Heart right ventricle (tissue), 16 donors: ENCODE results near the gene ZHX3. TPM values are rescaled to one million over a fixed set of nuclear protein-coding genes. Genes with fewer than 3 reads are reported as not detected.

ENCODE experiments used
- ATAC-seq, 8 donors: fragments of 200-7000 bp; cut with Tn5 transposase; one replicate each; pipeline ENCODE4 v1.9.1; 2020; ENCODE audit warnings: mild to moderate bottlenecking in 8 of 8, moderate library complexity in 8 of 8, moderate number of reproducible peaks in 1 of 8
- DNase-seq, 2 donors: peaks; one replicate each; pipeline ENCODE4 v3.0.0-alpha.2; 2020
- H3K27ac ChIP-seq, 10 donors: fragments of 200-600 bp; sonication (generic) in 2 of 10; one replicate each; pipeline versions ENCODE4 v1.5.0 to v1.8.0; 2020 to 2022; ENCODE audit warnings: mild to moderate bottlenecking in 3 of 10
- H3K27me3 ChIP-seq, 7 donors: fragments of 200-600 bp; one replicate each; pipeline ENCODE4 v1.8.0; 2021 to 2022; ENCODE audit warnings: mild to moderate bottlenecking in 2 of 7
- H3K36me3 ChIP-seq, 9 donors: fragments of 200-600 bp; sonication (generic) in 1 of 9; one replicate each; pipeline versions ENCODE4 v1.5.0 to v1.8.0; 2020 to 2022; ENCODE audit warnings: mild to moderate bottlenecking in 2 of 9
- H3K4me1 ChIP-seq, 9 donors: fragments of 200-600 bp; sonication (generic) in 1 of 9; one replicate each; pipeline versions ENCODE4 v1.5.0 to v1.8.0; 2020 to 2022; ENCODE audit warnings: mild to moderate bottlenecking in 4 of 9
- H3K4me3 ChIP-seq, 10 donors: fragments of 200-600 bp; sonication (generic) in 2 of 10; one replicate each; pipeline versions ENCODE4 v1.5.0 to v1.8.0; 2020 to 2022; ENCODE audit warnings: mild to moderate bottlenecking in 7 of 10, moderate library complexity in 2 of 10
- H3K9me3 ChIP-seq, 11 donors: fragments of 200-600 bp in 10 of 11; sonication (generic) in 2 of 11; one replicate each; pipeline versions ENCODE4 v1.5.0 to v1.8.0; 2013 to 2022; ENCODE audit warnings: mild to moderate bottlenecking in 2 of 11, control low read depth in 1 of 11, moderate library complexity in 1 of 11
- CTCF ChIP-seq, 9 donors: fragments of 200-600 bp; sonication (generic) in 2 of 9; IDR thresholded peaks; one replicate each; pipeline versions ENCODE4 v1.5.0 to v1.8.0; 2021 to 2022; ENCODE audit warnings: antibody characterized with exemption in 9 of 9, mild to moderate bottlenecking in 5 of 9, moderate library complexity in 1 of 9
- WGBS, 2 donors: extraction: QIAGEN DNeasy Blood & Tissue Kit; methylation state at CpG; one replicate each; pipeline ENCODE4 v1.1.7; 2013; ENCODE audit warnings: inconsistent platforms in 1 of 2; 5-methylcytosine and 5-hydroxymethylcytosine counted together
- intact Hi-C, 10 donors: fragments of 100-400 bp; cut with DNase I; formaldehyde crosslinking; loops; one replicate each; pipeline versions ENCODE4 v1.11.1 to v1.14.2; 2022
- polyA plus RNA-seq, 2 donors: library from polyadenylated mRNA; stranded (reverse); fragments of 200-250 nt; gene quantifications; one replicate each; pipeline ENCODE4 v1.2.3, GENCODE V29; 2013
- total RNA-seq, 10 donors: library from RNA; stranded (reverse); fragmentation: NEBNext Ultra II Directional in 3 of 10; extraction: Animal tissue kit (Norgen Biotek cat#: 25700) in 3 of 10; gene quantifications; one replicate each; pipeline versions ENCODE4 v1.2.1 to v1.2.4, GENCODE V29; 2021 to 2023
- donor health status: Arrhythmogenic right ventricular cardiomyopathy.
- donor health status: ischemic (EF 13 %, LVEDD 7.1; RV severe dilation, severe dysfunction).
- donor health status: healthy with polysubstance abuse.
- donor health status: DM: no; HTN: yes; CAD: no.
- donor health status: DM: no; HTN: no; CAD: no.
- donor health status: ischemic (EF 25% LVEDD 6.9; RV normal size, moderate dysfunction).
- donor health status: ischemic (EF 25% LVEDD 5.7; RV mildly dilated, moderate dysfunction).
- donor health status: healthy.
- donor health status: DM: yes; HTN: yes; CAD: no.
- donor health status: Ischemic cardiomyopathy.
- donor health status: ischemic (EF 35%, LVEDD 5.7; RV mildly dilated, moderate dysfunction).
- donor health status: nonischemic (EF 11% LVEDD 7.7; RV severe dilation, severe dysfunction).
- donor health status: DM: yes; HTN: yes; CAD: no.
- donor health status: PGD.
- donor health status: ischemic (EF 29% LVEDD 5.4; RV normal size, mild dysfunction).
- donor health status: nonischemic (EF 23%, LVEDD 6.1; RV moderate dilation, normal function).

The ZHX3 gene
- total and polyA plus RNA-seq, 12 donors = 6.5 to 51.8 (median 30.4) TPM

GRCh38 chr20:41256516-41256915, 61.0 kb downstream of the ZHX3 start:
- H3K4me3 ChIP-seq = no peak overlapping the region
- no peak for TF ChIP-seq CTCF (IDR thresholded peaks at IDR 0.05)
- no peaks in the 10 kb centered on the region for H3K27me3 ChIP-seq
- intact Hi-C loops = no loop called here
- H3K36me3 ChIP-seq = no peaks in the 10 kb centered on the region
- no peak overlapping the region for H3K27ac ChIP-seq
- H3K4me1 ChIP-seq = peaks cover 0 to 21% (median 4%) of the 10 kb centered on the region in 9 donors
- WGBS, 2 donors = 97 to 98% methylated on average over 5 of the region's 5 CpGs
- no peak for ATAC-seq
- no peaks in the 10 kb centered on the region for H3K9me3 ChIP-seq
- DNase-seq = no peak

GRCh38 chr20:41255655-41256054, 61.9 kb downstream of the ZHX3 start:
- ATAC-seq = no peak
- intact Hi-C loops = no loop called here
- peaks cover 0 to 21% (median 3%) of the 10 kb centered on the region in 9 donors for H3K4me1 ChIP-seq
- 92 to 98% methylated on average over 1 of the region's 1 CpG for WGBS, 2 donors
- TF ChIP-seq CTCF (IDR thresholded peaks at IDR 0.05) = no peak
- no peaks in the 10 kb centered on the region for H3K27me3 ChIP-seq
- no peak for DNase-seq
- no peak overlapping the region for H3K27ac ChIP-seq
- H3K36me3 ChIP-seq = no peaks in the 10 kb centered on the region
- H3K9me3 ChIP-seq = no peaks in the 10 kb centered on the region
- H3K4me3 ChIP-seq = no peak overlapping the region

- Histone ChIP-seq H3K9me3 (no peaks in the 10 kb centered on the region), H3K4me1 (peaks cover 26 to 74% (median 62%) of the 10 kb centered on the region in 9 donors), H3K36me3 (no peaks in the 10 kb centered on the region), H3K27me3 (no peaks in the 10 kb centered on the region), H3K4me3 (peak overlapping the region in 1 of 10 donors; percentile 3), H3K27ac (peak overlapping the region; percentile 83 to 94 (median 88))
- intact Hi-C loops = loop anchor here in 7 of 10 donors (1.0 to 5.0 kb wide), 9 partner anchors 17 to 112 kb away; partner anchors contain the start of genes ZHX3 (in 5 of the 7), LPIN3 (in 1 of the 7) and PLCG1 (in 1 of the 7)
- WGBS, 2 donors = 40 to 48% methylated on average over 9 of the region's 9 CpGs
- DNase-seq (peak; percentile 57 to 65), ATAC-seq (peak; percentile 62 to 89 (median 81))
- TF ChIP-seq CTCF (IDR thresholded peaks at IDR 0.05) = peak in 7 of 9 donors; percentile 17 to 58 (median 37)
Measured at GRCh38 chr20:41249411-41250281, 67.9 kb downstream of the ZHX3 start.

- Histone ChIP-seq H3K27me3 (no peaks in the 10 kb centered on the region), H3K27ac (peak overlapping the region; percentile 83 to 94 (median 88)), H3K36me3 (no peaks in the 10 kb centered on the region), H3K4me3 (no peak overlapping the region), H3K4me1 (peaks cover 27 to 86% (median 65%) of the 10 kb centered on the region in 9 donors), H3K9me3 (no peaks in the 10 kb centered on the region)
- no peak for TF ChIP-seq CTCF (IDR thresholded peaks at IDR 0.05)
- WGBS, 2 donors = 37 to 44% methylated on average over 4 of the region's 4 CpGs
- DNase-seq (peak in 1 of 2 donors; percentile 32), ATAC-seq (peak in 7 of 8 donors; percentile 61 to 84 (median 70))
- intact Hi-C loops = loop anchor here in 6 of 10 donors (1.0 to 5.0 kb wide), 9 partner anchors 16 to 111 kb away; partner anchors contain the start of genes ZHX3 (in 5 of the 6), LPIN3 (in 1 of the 6) and PLCG1 (in 1 of the 6)
Measured at GRCh38 chr20:41248368-41249024, 69.0 kb downstream of the ZHX3 start.
